DND-41 (cell line): Measurements from ENCODE around the gene SCOC.

Experiments
- ATAC-seq: fragments of 200-7000 bp; cut with Tn5 transposase; 3 replicates; pipeline ENCODE4 v1.9.1; 2021; ENCODE audit warnings: low read depth; ENCODE audit not compliant: insufficient read depth
- DNase-seq: peaks from one replicate; pipeline ENCODE4 v3.0.0-alpha.2; 2020
- H2AFZ ChIP-seq: 2 replicates; pipeline ENCODE4 v1.6.0; 2012; ENCODE audit warnings: low read depth, low read length
- H3K27ac ChIP-seq: 2 replicates; pipeline ENCODE4 v1.5.1; 2012; ENCODE audit warnings: low read length, inconsistent platforms
- H3K27me3 ChIP-seq: fragments of 200-600 bp; sonication (generic); 2 replicates; pipeline ENCODE4 v1.6.0; 2012; ENCODE audit warnings: low read length, mild to moderate bottlenecking, inconsistent platforms; ENCODE audit not compliant: insufficient read depth, poor library complexity
- H3K36me3 ChIP-seq: 2 replicates; pipeline ENCODE4 v1.5.1; 2012; ENCODE audit warnings: low read length, inconsistent platforms; ENCODE audit not compliant: insufficient read depth
- H3K4me1 ChIP-seq: 2 replicates; pipeline ENCODE4 v1.5.1; 2012; ENCODE audit warnings: mild to moderate bottlenecking, low read length; ENCODE audit not compliant: insufficient read depth
- H3K4me2 ChIP-seq: 2 replicates; pipeline ENCODE4 v1.6.0; 2012; ENCODE audit warnings: mild to moderate bottlenecking, moderate library complexity, low read length, inconsistent platforms; ENCODE audit not compliant: insufficient read depth
- H3K4me3 ChIP-seq, 2 experiments: fragments of 200-600 bp in 1 of 2; shearing (Covaris generic) in 1 of 2; 2 replicates each; pipeline ENCODE4 v1.5.1; 2012 to 2016; ENCODE audit warnings: inconsistent platforms in 2 of 2, low read length in 2 of 2, mild to moderate bottlenecking in 2 of 2, low read depth in 1 of 2, moderate library complexity in 1 of 2
- H3K79me2 ChIP-seq: 2 replicates; pipeline ENCODE4 v1.6.0; 2012; ENCODE audit warnings: low read length, inconsistent platforms; ENCODE audit not compliant: insufficient read depth
- H3K9ac ChIP-seq: 2 replicates; pipeline ENCODE4 v1.6.0; 2012; ENCODE audit warnings: low read depth, mild to moderate bottlenecking, inconsistent platforms, low read length, moderate library complexity
- H3K9me3 ChIP-seq: 2 replicates; pipeline ENCODE4 v1.5.1; 2012; ENCODE audit warnings: low read length, moderate library complexity, mild to moderate bottlenecking, inconsistent platforms; ENCODE audit not compliant: insufficient read depth, severe bottlenecking
- H4K20me1 ChIP-seq: 2 replicates; pipeline ENCODE4 v1.6.0; 2012; ENCODE audit warnings: low read length; ENCODE audit not compliant: insufficient read depth
- EZH2 ChIP-seq: IDR thresholded peaks from 3 replicates; pipeline ENCODE4 v1.6.1; 2012; ENCODE audit warnings: borderline replicate concordance, low read depth, mild to moderate bottlenecking, moderate library complexity, low read length, inconsistent platforms; ENCODE audit not compliant: severe bottlenecking
- TF ChIP-seq, protein P1 (sequence below): IDR thresholded peaks from 2 replicates; pipeline ENCODE4 v1.5.1; 2012; ENCODE audit warnings: borderline replicate concordance, low read length, moderate library complexity, mild to moderate bottlenecking; ENCODE audit not compliant: poor library complexity, severe bottlenecking; ENCODE audit errors: extremely low read depth

The SCOC gene

DNA sequence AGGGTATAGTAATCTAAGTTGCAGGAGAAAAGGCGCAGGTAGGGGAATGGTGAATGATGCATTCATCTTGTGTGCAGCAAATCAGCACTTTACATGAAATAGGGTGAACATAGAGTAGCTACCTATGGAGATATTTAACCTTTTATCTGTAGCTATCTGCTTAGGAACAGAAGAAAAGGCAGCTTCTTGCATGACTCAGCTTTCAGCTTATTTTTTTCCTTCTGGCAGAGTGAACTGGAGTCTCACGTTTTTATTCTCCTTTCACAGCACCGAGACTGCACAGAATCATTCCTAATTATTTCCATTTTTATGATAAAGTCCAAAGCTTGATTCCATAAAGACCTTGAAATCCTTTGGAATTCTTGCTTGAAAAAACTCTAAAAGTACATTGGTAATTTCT lies 4.8 kb upstream of the SCOC start:
- Histone ChIP-seq H3K4me3 (no peak overlapping the region), H3K36me3 (no peaks in the 10 kb centered on the region; the same call in 1 of the 2 replicates), H3K9ac (no peak overlapping the region), H3K4me1 (peaks cover 13% of the 10 kb centered on the region), H3K4me2 (no peak overlapping the region), H3K9me3 (no peaks in the 10 kb centered on the region), H2AFZ (no peak overlapping the region), H4K20me1 (no peaks in the 10 kb centered on the region), H3K79me2 (peaks cover 2% of the 10 kb centered on the region), H3K27me3 (no peaks in the 10 kb centered on the region), H3K27ac (no peak overlapping the region)
- ATAC-seq, result no peak
- DNase-seq, result no peak
- no peak for TF ChIP-seq EZH2
- TF ChIP-seq, protein P1, sequence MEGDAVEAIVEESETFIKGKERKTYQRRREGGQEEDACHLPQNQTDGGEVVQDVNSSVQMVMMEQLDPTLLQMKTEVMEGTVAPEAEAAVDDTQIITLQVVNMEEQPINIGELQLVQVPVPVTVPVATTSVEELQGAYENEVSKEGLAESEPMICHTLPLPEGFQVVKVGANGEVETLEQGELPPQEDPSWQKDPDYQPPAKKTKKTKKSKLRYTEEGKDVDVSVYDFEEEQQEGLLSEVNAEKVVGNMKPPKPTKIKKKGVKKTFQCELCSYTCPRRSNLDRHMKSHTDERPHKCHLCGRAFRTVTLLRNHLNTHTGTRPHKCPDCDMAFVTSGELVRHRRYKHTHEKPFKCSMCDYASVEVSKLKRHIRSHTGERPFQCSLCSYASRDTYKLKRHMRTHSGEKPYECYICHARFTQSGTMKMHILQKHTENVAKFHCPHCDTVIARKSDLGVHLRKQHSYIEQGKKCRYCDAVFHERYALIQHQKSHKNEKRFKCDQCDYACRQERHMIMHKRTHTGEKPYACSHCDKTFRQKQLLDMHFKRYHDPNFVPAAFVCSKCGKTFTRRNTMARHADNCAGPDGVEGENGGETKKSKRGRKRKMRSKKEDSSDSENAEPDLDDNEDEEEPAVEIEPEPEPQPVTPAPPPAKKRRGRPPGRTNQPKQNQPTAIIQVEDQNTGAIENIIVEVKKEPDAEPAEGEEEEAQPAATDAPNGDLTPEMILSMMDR, result no peak

DNA sequence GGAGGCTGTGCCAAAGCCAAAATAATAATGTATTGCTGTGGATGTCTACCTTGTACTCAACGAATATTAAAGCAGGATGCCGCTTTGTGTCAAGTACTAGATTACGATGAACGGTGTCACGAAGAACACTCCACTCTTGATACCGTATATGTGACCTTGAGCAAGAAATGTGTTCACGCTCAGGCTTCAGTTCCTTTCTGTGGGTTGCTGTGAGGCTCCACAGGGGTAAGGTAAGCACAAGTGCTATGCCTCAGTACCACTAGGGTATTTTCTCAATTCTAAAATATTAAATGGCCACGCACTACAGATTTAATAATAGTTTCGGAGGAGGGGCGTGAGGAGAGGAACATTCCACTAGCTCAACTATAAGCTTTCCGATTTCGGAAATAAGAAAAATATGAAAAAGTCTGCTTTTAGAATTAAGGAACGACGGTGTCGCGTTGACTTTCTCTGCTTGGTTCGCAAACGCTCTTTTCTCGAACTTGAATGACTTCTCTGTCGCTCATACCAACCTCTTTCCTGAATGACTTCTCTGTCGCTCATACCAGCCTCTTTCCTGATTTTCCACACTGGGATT lies 607 bp upstream of the SCOC start:
- Histone ChIP-seq H3K27me3 (no peaks in the 10 kb centered on the region), H2AFZ (peak overlapping the region; percentile 98), H3K79me2 (peaks cover 43% of the 10 kb centered on the region), H3K9ac (peak overlapping the region; percentile 83), H3K27ac (peak overlapping the region; percentile 77), H4K20me1 (peaks cover 24% of the 10 kb centered on the region), H3K4me3 (peak overlapping the region; percentile 80 to 97; a peak in 3 of 4 replicates), H3K36me3 (peaks cover 5% of the 10 kb centered on the region; the same call in 1 of the 2 replicates), H3K4me2 (peak overlapping the region; percentile 97), H3K9me3 (no peaks in the 10 kb centered on the region), H3K4me1 (peaks cover 45% of the 10 kb centered on the region)
- TF ChIP-seq, protein P1, result peak; percentile 37
- no peak for TF ChIP-seq EZH2
- ATAC-seq (peak; percentile 53), DNase-seq (peak; percentile 36)

DNA sequence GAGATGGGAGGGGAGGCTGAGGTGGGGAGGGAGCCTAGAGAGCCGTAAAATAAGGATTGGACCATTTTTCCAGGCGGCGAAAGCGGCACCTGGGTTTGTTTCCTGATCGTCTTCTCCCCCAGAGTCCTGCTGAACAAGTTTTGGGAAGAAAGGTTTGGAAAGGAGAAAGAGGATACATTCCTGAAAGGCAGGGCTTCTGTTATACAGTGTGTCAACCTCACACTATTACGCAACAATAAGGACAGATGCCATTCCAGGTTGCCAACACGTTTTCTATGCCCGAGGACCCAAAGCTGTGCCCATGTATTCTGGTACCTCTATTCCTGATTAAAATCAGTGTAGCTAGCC lies 658 bp downstream of the SCOC start:
- peak overlapping the region; percentile 97 for H3K4me2 ChIP-seq
- H3K9ac ChIP-seq, result peak overlapping the region; percentile 83
- H4K20me1 ChIP-seq, result peaks cover 26% of the 10 kb centered on the region
- no peaks in the 10 kb centered on the region for H3K27me3 ChIP-seq
- ATAC-seq, result no peak
- no peaks in the 10 kb centered on the region for H3K9me3 ChIP-seq
- no peak for DNase-seq
- peaks cover 45% of the 10 kb centered on the region for H3K4me1 ChIP-seq
- TF ChIP-seq, protein P1, result no peak
- no peak for TF ChIP-seq EZH2
- peaks cover 5% of the 10 kb centered on the region; the same call in 1 of the 2 replicates for H3K36me3 ChIP-seq
- H3K27ac ChIP-seq, result peak overlapping the region; percentile 79
- peak overlapping the region; percentile 95 for H2AFZ ChIP-seq
- H3K4me3 ChIP-seq, result peak overlapping the region; percentile 80 to 97
- peaks cover 50% of the 10 kb centered on the region for H3K79me2 ChIP-seq
